ENCODE measurements around the gene BCAR3. TPM values are rescaled to one million over a fixed set of nuclear protein-coding genes. Genes with fewer than 3 reads are reported as not detected.

Gene BCAR3
- total RNA-seq, 1 donor from 2014 or later: 41.0 TPM

DNA sequence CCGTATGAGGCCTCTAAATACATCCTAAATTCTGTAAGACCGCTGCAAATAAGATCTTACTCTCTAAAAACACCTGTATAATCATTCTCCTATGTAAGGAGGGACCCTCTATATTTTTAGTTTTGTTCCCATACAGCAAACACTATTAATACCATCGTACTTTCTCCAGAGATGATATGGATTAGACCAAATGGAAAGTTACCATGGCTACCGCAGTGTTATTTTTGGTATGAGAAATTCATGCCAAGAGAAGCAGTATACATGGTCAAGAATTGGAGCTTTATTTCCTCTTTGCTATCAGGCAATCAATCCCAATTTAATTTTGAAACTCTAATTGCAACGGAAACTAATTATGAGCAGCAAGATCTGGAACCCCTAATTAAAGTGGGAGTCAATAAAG, 70.0 kb downstream of the BCAR3 start:
- H3K4me3 ChIP-seq: peak overlapping the region; percentile 10 to 62
- intact Hi-C loops (cut with DNase I): loop anchor here (2.0 to 10.0 kb wide), 2 partner anchors 27 to 267 kb away; partner anchors contain the start of gene DR1
- TF ChIP-seq, protein P1, sequence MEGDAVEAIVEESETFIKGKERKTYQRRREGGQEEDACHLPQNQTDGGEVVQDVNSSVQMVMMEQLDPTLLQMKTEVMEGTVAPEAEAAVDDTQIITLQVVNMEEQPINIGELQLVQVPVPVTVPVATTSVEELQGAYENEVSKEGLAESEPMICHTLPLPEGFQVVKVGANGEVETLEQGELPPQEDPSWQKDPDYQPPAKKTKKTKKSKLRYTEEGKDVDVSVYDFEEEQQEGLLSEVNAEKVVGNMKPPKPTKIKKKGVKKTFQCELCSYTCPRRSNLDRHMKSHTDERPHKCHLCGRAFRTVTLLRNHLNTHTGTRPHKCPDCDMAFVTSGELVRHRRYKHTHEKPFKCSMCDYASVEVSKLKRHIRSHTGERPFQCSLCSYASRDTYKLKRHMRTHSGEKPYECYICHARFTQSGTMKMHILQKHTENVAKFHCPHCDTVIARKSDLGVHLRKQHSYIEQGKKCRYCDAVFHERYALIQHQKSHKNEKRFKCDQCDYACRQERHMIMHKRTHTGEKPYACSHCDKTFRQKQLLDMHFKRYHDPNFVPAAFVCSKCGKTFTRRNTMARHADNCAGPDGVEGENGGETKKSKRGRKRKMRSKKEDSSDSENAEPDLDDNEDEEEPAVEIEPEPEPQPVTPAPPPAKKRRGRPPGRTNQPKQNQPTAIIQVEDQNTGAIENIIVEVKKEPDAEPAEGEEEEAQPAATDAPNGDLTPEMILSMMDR (IDR thresholded peaks at IDR 0.05): no peak
- H3K36me3 ChIP-seq: no peaks in the 10 kb centered on the region
- H3K4me1 ChIP-seq: peaks cover 12 to 59% of the 10 kb centered on the region in 2 donors
- H3K27me3 ChIP-seq: no peaks in the 10 kb centered on the region
- DNase-seq (ENCODE audit: low spot score in 2 of 2): no peak
- no peaks in the 10 kb centered on the region for H3K9me3 ChIP-seq
- H3K27ac ChIP-seq: peak overlapping the region; percentile 83 to 87

DNA sequence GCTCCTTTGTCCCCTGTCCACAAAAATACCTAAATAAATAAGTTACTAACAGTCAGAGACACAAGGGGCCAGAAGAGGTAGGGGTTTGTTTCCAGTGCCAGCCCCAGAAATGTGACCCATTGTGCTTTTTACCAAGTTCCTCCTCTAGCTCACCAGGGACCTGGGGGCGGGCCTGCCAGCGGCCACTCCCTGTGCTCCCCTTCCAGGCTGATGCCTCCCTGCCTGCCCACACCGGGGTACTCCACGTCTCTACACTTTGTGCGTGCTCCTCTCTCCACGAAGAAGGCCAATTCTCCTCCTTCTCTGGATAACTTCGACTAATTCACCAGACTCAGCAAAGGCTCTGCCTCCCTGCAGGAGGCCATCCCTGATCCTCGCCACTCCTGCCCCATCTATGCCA, 72.1 kb downstream of the BCAR3 start:
- Histone ChIP-seq H3K27me3 (no peaks in the 10 kb centered on the region), H3K4me3 (no peak overlapping the region), H3K4me1 (peaks cover 0 to 51% of the 10 kb centered on the region in 2 donors), H3K36me3 (no peaks in the 10 kb centered on the region), H3K27ac (peak overlapping the region in 1 of 2 donors; percentile 28), H3K9me3 (no peaks in the 10 kb centered on the region)
- TF ChIP-seq, protein P1 (IDR thresholded peaks at IDR 0.05): no peak
- intact Hi-C loops (cut with DNase I): no loop called here
- DNase-seq (ENCODE audit: low spot score in 2 of 2): no peak

DNA sequence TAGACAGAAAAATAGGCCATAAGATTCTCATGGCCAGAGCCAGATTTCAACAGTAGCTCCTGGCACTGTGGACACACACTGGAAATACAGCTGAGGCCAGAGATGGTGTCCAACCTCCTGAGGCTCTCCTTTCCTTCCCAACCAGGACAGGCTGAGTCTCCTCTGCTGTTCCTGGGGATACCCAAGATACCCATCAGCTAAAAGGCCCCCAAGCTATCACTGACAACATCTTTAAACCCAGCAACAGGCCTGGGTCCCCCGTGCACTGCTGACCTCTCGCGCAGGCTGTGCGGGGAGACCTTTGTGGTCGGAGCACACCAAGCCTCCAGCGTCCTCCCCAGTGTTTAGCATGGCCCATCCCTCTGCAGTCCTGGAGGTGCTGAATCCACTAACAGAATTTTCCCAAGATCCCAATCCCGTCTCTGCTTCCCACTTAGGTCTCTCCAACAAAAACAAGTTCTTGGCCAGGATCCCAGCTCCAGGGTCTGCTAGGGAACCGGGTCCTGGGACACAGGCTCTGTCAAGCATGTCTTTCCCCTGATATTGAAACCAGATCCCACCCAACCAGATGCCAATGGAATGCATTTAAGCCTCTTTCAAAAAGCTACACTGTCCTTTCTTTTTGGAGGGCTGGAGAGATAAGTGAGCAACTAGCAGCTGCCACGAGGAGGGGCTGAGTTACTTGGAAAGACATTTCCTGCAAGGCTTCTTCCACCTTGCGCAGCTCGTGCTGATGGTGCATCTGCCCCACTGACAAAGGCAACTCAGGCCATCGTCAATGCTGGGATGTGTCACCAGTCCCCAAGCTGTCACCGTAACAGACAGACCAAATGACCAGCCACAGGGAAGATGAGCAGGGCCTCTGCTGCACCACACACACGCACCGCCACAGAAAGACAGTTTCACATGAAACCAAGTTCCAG, 73.2 kb downstream of the BCAR3 start:
- H3K9me3 ChIP-seq: no peaks in the 10 kb centered on the region
- H3K4me1 ChIP-seq: peaks cover 0 to 45% of the 10 kb centered on the region in 2 donors
- H3K27me3 ChIP-seq: no peaks in the 10 kb centered on the region
- peak overlapping the region; percentile 27 to 41 for H3K27ac ChIP-seq
- no peak overlapping the region for H3K4me3 ChIP-seq
- TF ChIP-seq, protein P1 (IDR thresholded peaks at IDR 0.05): no peak
- no peaks in the 10 kb centered on the region for H3K36me3 ChIP-seq
- DNase-seq (ENCODE audit: low spot score in 2 of 2): no peak
- intact Hi-C loops (cut with DNase I): no loop called here

DNA sequence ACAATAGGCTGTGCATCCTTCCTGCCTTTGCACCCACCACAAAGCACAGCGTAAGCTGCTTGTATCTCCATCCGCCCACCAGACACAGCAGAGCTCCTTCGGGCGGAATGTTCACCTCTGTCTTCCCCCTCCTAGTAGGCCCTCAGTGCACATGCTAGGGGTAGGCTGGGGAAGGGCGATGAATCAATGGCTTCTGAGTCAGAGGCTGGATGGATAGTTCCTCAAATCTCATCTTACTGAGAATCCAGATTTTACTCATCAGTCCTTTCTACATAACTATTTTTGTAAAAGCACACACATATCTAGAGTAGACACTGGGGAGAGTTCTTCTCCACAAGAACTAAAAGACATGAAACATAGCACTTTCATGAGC, 73.8 kb downstream of the BCAR3 start:
- DNase-seq (ENCODE audit: low spot score in 2 of 2): no peak
- Histone ChIP-seq H3K27me3 (no peaks in the 10 kb centered on the region), H3K4me3 (no peak overlapping the region), H3K27ac (peak overlapping the region; percentile 27 to 48), H3K4me1 (peaks cover 0 to 44% of the 10 kb centered on the region in 2 donors), H3K9me3 (no peaks in the 10 kb centered on the region), H3K36me3 (no peaks in the 10 kb centered on the region)
- TF ChIP-seq, protein P1 (IDR thresholded peaks at IDR 0.05): no peak
- intact Hi-C loops (cut with DNase I): no loop called here

DNA sequence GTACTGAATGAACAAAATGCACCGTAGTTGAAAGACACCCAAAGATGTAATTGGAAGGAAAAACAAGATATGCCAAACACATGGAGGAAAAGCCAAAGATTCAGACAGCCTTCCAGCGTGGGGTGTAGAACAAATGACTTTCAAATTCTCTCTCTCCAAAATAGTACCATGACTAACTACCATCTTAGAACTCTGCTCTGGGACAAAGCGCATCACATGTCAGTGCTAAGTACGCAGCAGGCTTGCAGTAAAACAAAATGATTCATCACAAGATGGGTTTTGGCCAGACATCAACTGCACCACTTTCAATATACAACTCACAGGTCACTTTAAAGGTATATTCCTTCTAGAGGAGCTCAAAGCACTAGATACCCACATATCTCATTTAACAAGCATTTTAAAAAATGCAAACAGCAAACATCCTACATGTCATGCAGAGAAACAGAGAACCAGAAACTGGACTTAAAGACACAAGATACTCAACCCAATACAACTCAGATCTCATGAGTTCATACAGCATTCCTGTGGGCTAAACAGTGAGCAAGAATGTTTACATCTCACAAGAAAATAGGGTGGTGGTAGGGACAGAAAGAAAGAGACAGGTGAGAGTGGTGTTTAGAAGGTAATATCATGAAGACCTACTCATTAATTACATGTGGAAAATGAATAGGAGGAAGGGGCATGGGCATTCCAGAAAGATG, 75.7 kb downstream of the BCAR3 start:
- TF ChIP-seq, protein P1 (IDR thresholded peaks at IDR 0.05): no peak
- no peak overlapping the region for H3K4me3 ChIP-seq
- intact Hi-C loops (cut with DNase I): no loop called here
- no peaks in the 10 kb centered on the region for H3K27me3 ChIP-seq
- H3K4me1 ChIP-seq: peaks cover 0 to 37% of the 10 kb centered on the region in 2 donors
- no peak overlapping the region for H3K27ac ChIP-seq
- H3K36me3 ChIP-seq: no peaks in the 10 kb centered on the region
- DNase-seq (ENCODE audit: low spot score in 2 of 2): no peak
- H3K9me3 ChIP-seq: no peaks in the 10 kb centered on the region
